Subcutaneous abdominal adipose tissue (tissue), 5 donors: ENCODE measurements around the gene GPC3.

Experiments
- H3K27ac ChIP-seq: one replicate; pipeline ENCODE4 v1.7.0; 2013; ENCODE audit warnings: low read depth, mild to moderate bottlenecking, inconsistent platforms, low read length, moderate library complexity
- H3K27me3 ChIP-seq, 5 donors: one replicate each; pipeline ENCODE4 v1.7.0; 2013; ENCODE audit warnings: low read length in 5 of 5, inconsistent platforms in 1 of 5; ENCODE audit not compliant: control insufficient read depth in 5 of 5, insufficient read depth in 4 of 5
- H3K36me3 ChIP-seq, 5 donors: one replicate each; pipeline ENCODE4 v1.7.0; 2013; ENCODE audit warnings: low read length in 5 of 5; ENCODE audit not compliant: control insufficient read depth in 5 of 5, insufficient read depth in 5 of 5
- H3K4me1 ChIP-seq, 5 donors: one replicate each; pipeline ENCODE4 v1.7.0; 2013; ENCODE audit warnings: low read length in 5 of 5, mild to moderate bottlenecking in 3 of 5, moderate library complexity in 1 of 5; ENCODE audit not compliant: control insufficient read depth in 5 of 5, insufficient read depth in 5 of 5
- H3K4me3 ChIP-seq, 5 donors: one replicate each; pipeline ENCODE4 v1.7.0; 2013; ENCODE audit warnings: low read length in 5 of 5, low read depth in 1 of 5
- H3K9ac ChIP-seq, 5 donors: one replicate each; pipeline ENCODE4 v1.7.0; 2013; ENCODE audit warnings: low read length in 5 of 5, mild to moderate bottlenecking in 4 of 5, moderate library complexity in 3 of 5
- H3K9me3 ChIP-seq, 5 donors: one replicate each; pipeline ENCODE4 v1.7.0; 2013; ENCODE audit warnings: low read length in 5 of 5; ENCODE audit not compliant: control insufficient read depth in 5 of 5
- donor health status: healthy.
- donor health status: healthy.
- donor health status: healthy.
- donor health status: healthy.
- donor health status: healthy.

Gene GPC3

DNA sequence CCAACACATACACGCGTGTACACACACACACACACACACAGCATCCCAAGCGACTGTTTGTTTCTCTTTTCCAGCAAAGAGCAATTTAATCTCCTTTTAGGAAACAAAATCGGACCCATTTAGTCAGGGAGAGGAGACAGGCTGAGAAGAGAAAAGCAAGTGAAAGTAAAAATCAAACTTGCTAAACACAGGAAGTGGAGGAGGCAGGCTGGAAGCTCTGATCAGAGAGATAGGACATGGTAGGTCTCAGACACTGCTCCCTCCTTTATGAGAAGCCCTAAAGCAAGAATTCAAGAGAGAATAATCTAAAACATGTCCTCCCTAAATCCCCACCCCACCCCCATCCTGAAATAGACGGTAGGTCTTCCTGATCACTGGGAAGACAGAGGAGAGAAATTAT lies 62.3 kb downstream of the GPC3 start:
- Histone ChIP-seq H3K27ac (no peak overlapping the region), H3K36me3 (no peaks in the 10 kb centered on the region), H3K4me3 (no peak overlapping the region)

DNA sequence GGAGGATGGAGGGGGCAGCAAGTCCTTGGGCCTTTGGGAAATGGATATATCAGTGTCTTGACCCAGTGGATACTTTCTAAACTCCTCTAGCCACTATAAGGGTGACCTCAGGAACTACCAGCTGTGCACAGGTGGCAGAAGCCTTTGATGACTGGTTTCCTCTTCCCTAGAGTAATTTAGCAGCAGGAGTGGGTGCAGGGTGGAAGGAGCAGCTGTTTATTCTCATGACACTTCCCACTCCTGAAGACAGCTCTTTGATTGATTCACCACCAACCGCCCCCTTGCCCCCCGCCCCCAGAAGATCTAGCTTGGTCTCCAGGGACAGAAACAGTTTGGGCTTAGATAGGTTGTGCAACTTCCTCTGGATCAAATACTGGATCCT lies 63.0 kb downstream of the GPC3 start:
- no peak overlapping the region for H3K27ac ChIP-seq
- peaks cover 0 to 3% (median 0%) of the 10 kb centered on the region in 5 donors for H3K27me3 ChIP-seq
- no peak overlapping the region for H3K4me3 ChIP-seq
- H3K4me1 ChIP-seq = no peaks in the 10 kb centered on the region
- no peaks in the 10 kb centered on the region for H3K36me3 ChIP-seq
- no peak overlapping the region for H3K9ac ChIP-seq
- peaks cover 0 to 1% (median 0%) of the 10 kb centered on the region in 5 donors for H3K9me3 ChIP-seq

More for the DNA sequence above, 62.3 kb downstream of the GPC3 start:
- H3K27me3 ChIP-seq = peaks cover 0 to 3% (median 0%) of the 10 kb centered on the region in 5 donors
- H3K4me1 ChIP-seq = no peaks in the 10 kb centered on the region
- H3K9ac ChIP-seq = no peak overlapping the region
- no peaks in the 10 kb centered on the region for H3K9me3 ChIP-seq

DNA sequence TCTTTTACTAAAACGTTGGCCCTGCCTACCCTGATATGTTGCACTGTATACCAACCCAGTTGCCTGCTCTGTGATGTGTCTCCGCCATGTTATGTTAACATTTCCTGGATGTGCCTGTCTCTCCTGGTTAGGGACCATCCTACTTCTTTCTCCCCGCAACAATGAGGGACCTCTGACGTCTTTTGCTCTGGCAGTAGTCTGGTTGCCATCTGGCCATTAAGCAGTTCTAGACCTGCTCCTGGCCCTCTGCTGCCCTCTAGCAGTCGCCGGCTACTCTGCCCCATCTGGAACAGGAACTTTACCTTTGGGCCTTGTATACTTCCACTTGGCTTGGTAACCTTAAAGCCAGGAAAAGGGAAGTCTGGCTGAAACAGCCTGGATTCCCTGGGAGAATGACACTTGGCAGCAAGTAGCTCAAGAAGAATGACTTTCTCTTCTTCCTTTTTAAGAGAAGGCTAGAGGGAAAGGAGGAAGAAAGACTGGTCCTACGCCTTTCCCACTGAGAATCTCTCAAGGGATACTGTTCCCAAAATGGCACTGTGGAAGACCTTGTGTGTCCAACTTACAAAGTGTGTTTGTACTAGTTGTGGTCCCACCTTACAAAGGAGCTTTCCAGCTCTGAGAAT lies 63.5 kb downstream of the GPC3 start:
- peaks cover 0 to 6% (median 0%) of the 10 kb centered on the region in 5 donors for H3K9me3 ChIP-seq
- H3K9ac ChIP-seq = no peak overlapping the region
- H3K36me3 ChIP-seq = no peaks in the 10 kb centered on the region
- peaks cover 0 to 3% (median 0%) of the 10 kb centered on the region in 5 donors for H3K27me3 ChIP-seq
- no peaks in the 10 kb centered on the region for H3K4me1 ChIP-seq
- H3K27ac ChIP-seq = no peak overlapping the region
- no peak overlapping the region for H3K4me3 ChIP-seq

DNA sequence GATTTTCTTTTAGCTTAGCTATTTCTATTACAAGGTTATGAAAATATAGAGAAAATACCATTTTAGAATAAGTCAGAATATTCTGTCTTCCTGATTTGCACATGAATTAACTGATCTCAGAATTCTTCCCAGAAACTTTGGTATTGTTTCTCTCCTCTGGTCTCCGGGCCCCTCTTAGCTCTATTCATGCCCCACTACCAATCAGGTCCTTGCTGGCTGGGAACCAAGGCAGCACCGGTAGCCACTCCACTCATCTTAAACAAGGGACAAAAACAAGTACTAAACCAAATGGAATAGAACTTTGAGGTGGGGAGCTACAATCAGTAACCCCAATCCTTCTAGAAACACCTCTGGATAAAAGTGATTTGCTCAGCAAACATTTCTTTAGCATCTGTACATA lies 64.3 kb downstream of the GPC3 start:
- Histone ChIP-seq H3K4me1 (no peaks in the 10 kb centered on the region), H3K9ac (no peak overlapping the region), H3K27me3 (peaks cover 0 to 3% (median 0%) of the 10 kb centered on the region in 5 donors), H3K4me3 (no peak overlapping the region), H3K27ac (no peak overlapping the region), H3K36me3 (no peaks in the 10 kb centered on the region), H3K9me3 (peaks cover 0 to 6% (median 0%) of the 10 kb centered on the region in 5 donors)

DNA sequence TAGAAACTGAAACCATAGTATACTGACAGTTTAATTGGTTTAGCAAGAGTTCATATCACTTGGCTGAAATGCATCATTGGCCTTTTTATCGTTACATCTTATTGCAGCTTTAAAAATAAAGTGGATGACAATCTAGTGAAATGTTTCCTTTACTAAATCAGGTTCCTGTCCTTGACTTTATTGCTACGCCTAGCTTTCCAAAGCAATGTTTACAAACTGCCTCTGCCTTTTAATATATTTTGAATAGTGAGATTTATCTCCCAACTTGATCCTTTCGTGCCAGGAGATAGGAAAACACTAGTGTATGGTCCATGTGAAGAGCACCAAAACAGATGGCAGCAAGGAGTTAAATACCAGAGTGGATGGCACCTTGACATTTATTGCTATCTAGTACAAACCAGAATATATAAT lies 67.0 kb downstream of the GPC3 start:
- Histone ChIP-seq H3K9me3 (peaks cover 0 to 10% (median 0%) of the 10 kb centered on the region in 5 donors), H3K36me3 (no peaks in the 10 kb centered on the region), H3K4me1 (no peaks in the 10 kb centered on the region), H3K27ac (no peak overlapping the region), H3K4me3 (no peak overlapping the region), H3K9ac (no peak overlapping the region), H3K27me3 (peaks cover 0 to 3% (median 0%) of the 10 kb centered on the region in 5 donors)

DNA sequence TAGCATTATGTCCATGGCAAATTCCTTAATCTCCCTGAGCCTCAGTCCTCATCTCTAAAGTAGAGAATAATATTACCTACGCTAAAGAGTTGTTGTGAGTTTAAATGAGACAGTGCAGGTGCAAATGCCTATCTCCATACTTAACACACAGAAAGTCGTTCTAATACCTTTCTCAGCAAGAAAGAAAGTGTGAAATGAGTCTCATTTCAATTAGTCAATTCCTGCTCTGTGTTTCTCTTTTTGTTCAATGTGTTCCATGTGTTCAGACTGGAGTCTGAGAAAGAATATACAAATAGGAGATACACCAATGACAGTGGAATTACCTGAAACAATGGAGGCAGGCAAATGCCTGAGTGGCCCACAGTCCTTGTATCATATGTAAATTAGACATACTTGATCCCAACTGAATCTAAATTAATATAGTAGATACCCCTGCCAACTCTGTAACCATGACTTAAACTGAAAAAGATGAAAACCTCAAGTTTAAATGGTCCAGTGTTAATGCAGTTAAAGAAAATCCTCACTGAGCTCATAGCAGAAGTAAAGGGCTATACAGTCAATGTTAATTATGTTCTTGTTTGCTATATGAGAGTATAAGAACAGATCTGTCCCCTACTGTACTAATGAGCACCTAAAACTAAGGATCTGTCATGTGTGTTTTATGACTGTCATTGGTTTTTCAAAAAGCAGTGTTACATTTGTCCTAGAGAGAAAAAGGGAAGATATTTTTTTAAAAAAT lies 68.2 kb downstream of the GPC3 start:
- Histone ChIP-seq H3K36me3 (no peaks in the 10 kb centered on the region), H3K9me3 (peaks cover 0 to 10% (median 0%) of the 10 kb centered on the region in 5 donors), H3K27ac (no peak overlapping the region), H3K9ac (no peak overlapping the region), H3K4me1 (no peaks in the 10 kb centered on the region), H3K4me3 (no peak overlapping the region), H3K27me3 (peaks cover 0 to 7% (median 0%) of the 10 kb centered on the region in 5 donors)

DNA sequence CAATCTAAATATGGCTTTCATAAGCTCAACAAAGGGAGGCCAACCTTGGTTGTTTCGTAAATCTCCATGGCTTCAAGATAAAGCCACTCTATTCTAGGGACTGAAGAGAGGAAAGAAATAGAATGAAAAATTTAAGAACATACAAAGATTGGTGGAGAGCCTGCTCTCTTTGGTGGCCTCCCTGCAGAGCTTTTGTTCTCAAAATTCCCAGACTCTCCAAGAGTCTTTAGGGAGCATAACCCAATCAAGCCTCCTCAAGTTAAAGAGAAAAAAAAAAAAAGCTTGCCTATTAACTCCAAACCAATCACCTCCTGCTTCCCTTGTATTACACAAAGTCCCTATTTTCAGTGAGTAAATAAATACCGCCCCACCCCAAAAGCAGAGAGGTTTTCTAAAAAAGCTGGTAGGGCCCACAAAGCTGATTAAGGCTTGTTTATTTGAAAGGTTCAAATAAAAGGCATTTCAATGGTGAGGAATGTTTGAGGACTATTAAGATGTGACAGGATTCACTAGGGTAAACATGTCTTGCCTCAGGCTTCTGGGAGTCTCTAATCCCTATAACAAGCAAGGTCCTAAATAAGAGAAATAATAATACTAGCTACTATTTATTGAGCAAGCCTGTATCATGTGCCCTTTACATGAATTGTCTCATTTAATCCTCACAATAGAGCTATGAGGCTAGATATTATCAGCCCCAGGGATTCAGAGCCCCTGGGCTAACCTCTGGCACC lies 71.6 kb downstream of the GPC3 start:
- Histone ChIP-seq H3K4me1 (no peaks in the 10 kb centered on the region), H3K9me3 (peaks cover 0 to 10% (median 0%) of the 10 kb centered on the region in 5 donors), H3K27ac (no peak overlapping the region), H3K4me3 (no peak overlapping the region), H3K36me3 (no peaks in the 10 kb centered on the region), H3K27me3 (peaks cover 0 to 4% (median 0%) of the 10 kb centered on the region in 5 donors), H3K9ac (no peak overlapping the region)

DNA sequence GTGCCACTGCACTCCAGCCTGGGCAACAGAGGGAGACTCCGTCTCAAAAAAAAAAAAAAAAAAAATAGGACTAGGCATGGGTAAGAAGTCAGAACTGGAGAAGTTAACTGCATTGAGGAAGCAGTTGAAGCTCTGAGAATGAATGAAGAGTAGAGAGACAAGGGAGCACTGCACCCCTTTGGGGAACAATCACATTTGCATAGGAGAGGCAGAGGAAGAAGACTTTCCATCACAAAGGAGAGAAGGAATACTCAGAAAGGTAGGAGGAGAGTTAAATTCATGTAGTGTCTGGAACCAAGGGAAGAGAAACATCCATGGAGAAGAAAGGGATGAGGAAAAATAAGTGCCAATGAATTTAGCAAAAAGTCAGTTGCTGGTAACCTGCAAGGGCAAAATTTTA lies 72.4 kb downstream of the GPC3 start:
- H3K36me3 ChIP-seq = no peaks in the 10 kb centered on the region
- H3K9me3 ChIP-seq = peaks cover 0 to 10% (median 0%) of the 10 kb centered on the region in 5 donors
- no peak overlapping the region for H3K27ac ChIP-seq
- H3K9ac ChIP-seq = no peak overlapping the region
- no peak overlapping the region for H3K4me3 ChIP-seq
- H3K27me3 ChIP-seq = peaks cover 0 to 6% (median 0%) of the 10 kb centered on the region in 5 donors
- H3K4me1 ChIP-seq = peaks cover 0 to 3% (median 0%) of the 10 kb centered on the region in 5 donors

DNA sequence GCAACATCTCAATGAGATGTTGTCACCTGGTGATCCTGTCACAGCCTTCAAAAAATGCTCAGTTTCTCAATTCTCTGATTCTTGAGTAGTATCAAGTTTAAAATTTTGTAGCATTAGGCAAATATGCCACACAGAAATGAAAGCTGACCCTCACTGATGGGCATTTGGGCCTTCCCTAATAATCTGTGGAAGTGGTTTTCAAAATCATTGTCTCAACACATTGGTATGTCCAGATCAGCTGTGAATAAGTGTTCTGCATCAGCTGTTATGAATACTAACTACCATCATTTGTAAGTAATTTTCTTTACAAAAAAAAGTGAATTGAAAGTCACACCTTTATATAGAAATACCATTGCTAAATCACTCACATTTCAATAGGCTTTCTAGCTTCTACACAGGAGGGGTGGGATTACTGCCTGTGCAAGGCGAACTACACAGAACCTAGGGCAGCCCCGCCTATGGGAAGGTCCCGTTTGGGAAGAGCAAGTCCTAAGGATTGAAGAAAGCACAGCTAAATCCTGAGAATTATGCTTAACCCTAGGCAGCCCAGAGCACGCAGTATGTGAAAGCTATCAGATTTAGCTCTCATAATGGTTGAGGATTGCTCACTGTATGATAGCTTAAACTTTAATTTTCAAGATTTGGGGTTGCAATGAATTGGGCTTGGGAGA lies 73.4 kb downstream of the GPC3 start:
- Histone ChIP-seq H3K4me3 (no peak overlapping the region), H3K36me3 (no peaks in the 10 kb centered on the region), H3K9ac (no peak overlapping the region), H3K27ac (no peak overlapping the region), H3K4me1 (peaks cover 0 to 3% (median 0%) of the 10 kb centered on the region in 5 donors), H3K9me3 (peaks cover 0 to 5% (median 0%) of the 10 kb centered on the region in 5 donors), H3K27me3 (peaks cover 0 to 6% (median 0%) of the 10 kb centered on the region in 5 donors)
